Astrocyte of the hippocampus (primary cell): ENCODE results near the gene MIDN.
"Not testable (repeated sequence)": the region's sequence is repeated elsewhere in the genome, so short reads cannot be mapped to it uniquely, and the experiment has no call there.

Experiments
- DNase-seq: peaks from one replicate; pipeline ENCODE4 v3.0.0; 2011; ENCODE audit warnings: low read depth, low spot score

Gene MIDN

DNA sequence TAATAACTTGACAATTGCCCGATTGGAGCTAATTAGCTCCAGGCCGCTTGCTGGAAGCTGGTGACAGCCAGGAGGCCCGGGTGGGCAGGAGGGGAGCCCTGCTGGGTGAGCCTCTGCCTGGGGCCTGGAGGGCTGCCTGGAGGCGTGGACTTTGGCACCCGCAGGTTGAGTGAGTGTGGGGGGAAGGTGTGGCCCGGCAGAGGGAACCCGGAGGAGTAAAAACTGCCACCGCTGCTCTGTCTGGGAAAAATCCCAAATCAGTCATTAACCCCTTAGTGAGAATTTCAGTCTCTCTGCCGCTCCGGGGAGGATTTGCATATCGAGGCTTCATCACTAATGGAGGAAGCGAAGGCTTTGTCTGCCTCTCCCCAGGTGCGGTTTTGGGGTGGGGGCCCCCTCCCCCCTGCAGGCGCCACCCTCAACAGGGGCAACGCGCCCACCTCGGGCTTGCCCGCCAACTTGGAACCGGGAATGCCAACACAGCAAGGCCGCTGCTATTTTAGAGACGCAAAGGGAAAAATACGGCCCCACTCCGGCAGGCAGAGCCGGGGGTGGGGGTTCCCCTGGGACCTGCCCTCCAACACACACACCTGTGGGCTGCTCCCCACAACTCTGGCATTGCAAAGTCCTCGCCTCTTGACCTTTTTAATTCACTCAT lies 43.5 kb downstream of the MIDN start:
- DNase-seq: no peak

DNA sequence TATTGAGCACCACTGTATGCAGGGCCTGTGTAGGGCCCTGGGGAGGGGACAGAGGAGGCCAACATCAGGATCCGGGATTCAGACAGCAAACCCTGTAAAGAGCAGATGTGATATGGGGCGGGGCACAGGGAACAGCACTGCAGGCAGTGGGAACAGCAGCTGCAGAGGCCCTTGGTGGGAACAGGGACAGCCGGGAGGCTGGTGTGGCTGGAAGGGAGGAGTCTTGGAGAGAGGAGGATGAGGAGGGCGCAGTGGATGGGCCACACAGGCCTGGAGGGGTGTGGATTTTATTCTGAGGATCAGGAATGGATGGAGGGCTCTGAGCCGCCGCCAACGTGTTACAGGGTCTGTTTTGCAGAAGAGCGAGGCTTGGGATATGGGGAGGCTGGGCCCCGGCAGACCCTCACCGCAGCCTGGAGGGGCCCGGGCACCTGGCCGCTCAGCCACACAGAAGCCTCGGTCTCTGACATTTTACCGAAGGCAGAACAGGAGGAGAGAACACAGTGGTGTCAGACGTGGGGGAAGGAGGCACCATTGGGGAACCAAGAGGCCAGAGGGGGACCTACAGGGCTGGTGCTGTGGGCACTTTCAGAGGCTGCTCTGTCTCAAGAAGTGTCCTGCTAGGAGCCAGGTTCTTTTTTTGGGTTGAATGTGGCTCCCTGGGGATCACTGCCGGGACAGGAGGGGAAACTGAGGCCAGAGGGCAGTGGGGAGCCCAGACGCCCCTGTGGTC lies 44.2 kb downstream of the MIDN start:
- DNase-seq: no peak

DNA sequence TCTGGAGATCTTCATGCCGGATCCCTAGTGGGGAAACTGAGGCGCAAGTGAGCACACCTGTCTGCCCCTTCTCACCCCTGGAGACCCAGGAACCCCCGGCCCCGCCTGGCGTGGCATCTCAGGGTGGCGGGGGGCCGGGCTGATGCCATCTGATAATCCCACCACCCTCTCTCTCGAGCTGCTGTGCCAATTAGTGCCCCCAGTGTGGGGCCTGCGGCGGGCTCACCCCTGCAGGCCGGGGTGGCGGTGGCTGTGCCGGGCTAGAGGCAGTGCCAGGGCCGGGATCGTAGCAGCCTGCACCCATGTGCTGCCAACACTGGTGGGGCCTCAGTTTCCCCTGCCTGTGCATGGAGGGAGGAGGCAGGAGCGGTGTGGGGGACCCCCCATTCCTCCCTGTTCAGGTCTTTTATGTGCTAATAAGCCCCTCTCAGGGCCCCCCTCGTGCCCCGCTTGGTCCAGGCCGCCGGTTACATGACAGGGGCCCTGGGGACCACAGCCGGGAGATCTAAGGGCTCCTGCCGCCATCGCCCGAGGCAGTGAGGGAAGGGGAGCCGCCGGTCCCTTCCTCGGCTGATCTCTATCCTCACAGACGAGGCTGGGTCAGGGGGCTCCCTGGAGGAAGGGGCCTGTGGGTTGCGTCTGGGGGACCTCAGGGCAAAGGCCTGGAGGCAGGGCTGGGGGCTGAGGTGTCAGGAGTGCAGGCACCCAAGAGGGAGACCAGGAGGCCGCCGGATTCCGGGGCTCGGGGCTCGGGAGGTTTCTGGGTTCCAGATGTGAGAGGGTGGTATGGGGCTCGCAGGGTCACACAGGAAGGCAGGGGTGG lies 45.6 kb downstream of the MIDN start:
- DNase-seq: no peak

DNA sequence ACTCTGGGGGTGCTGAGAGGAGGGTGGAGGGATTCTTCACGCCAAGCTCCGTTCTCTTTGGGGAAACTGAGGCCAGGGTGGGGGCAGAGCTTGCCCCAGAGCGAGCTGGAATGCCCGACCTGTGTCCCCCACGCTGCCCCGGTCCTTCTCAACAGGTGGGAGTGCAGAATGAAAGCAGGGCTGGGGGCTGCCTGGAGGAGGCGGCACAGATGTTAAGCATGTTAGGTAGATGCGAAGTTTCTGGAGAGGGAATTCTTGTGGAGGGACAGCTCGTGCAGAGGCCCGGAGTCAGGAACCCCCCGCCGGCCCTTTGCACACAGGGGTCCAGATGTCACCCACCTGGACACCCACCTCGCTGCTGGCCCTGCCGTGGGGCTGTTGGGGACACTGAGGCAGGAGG lies 46.3 kb downstream of the MIDN start:
- DNase-seq: no peak

DNA sequence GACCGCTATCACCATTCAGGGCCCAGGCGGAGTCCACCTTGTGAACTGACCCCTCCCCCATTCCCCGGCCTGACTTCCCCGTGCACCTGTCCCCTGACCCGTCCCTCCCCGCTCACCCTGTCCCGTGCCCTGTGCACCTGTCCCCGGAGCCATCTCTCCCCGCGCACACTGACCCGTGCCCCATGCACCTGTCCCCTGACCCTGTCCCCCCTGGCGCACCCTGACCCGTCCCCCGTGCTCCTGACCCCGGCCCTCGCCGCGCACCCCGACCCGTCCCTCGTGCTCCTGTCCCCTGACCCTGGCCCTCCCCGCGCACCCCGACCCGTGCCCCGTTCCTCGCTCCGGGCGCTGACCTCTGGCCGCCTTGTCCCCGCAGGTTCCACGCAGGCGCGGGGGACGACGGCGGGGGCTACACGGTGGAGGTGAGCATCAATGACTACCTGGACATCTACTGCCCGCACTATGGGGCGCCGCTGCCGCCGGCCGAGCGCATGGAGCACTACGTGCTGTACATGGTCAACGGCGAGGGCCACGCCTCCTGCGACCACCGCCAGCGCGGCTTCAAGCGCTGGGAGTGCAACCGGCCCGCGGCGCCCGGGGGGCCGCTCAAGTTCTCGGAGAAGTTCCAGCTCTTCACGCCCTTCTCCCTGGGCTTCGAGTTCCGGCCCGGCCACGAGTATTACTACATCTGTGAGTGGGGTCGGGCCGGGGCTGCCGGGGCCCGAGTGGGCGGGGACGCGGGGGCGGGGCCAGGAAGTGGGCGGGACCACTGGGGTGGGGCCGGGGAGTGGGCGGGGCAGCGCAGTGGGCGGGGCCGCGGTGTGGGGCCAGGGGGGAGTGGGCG lies 47.0 kb downstream of the MIDN start:
- no peak for DNase-seq

DNA sequence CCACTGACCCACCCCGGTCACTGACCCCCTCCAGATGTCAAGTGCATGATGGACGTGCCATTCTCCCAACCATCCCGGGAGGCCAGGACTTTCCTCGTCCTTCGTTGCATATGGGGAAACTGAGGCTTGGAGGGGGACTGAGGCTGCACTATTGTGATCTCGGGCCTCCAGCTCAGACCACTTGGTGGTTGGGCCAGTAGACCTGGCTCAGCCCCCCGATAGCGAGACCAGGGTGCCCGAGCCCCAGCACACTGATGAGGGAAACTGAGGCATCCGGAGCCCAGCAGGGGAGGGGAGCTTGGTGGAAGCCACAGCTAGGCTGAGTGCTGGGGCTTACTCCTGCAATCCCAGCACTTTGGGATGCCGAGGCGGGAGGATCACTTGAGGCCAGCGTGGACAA lies 47.7 kb downstream of the MIDN start:
- no peak for DNase-seq

DNA sequence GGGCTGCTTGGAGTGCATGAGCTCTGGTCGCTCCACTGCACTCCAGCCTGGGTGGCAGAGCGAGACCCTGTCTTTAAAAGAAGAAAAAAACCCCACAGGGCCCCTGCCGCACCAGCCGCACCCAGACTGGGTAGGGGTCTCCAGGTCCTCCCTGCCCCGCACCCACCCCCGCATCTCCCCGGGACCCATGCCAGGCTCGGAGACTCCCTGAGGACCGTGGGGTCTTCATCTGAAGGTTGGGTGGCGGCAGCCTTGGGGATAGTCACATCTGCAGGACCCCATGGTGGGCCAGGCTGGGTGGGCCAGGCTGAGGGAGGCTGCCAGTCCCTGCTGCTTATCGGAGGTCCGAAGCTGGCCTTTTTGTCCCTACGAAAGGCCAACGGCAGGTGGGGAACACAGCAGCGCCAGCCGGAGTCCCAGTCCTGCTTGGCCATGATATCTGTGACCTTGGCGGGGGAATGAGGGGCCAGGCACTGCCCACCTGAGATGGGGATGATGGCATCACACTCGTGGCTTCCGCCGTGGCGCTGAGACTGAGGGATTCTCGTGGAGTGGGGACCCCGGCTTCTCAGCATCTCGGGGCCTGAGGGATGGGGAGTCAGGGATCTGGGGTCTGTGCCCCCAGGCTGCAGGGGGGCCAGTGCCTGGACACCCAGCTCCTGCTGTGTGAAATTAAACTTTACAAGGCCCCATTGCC lies 48.3 kb downstream of the MIDN start:
- no peak for DNase-seq

DNA sequence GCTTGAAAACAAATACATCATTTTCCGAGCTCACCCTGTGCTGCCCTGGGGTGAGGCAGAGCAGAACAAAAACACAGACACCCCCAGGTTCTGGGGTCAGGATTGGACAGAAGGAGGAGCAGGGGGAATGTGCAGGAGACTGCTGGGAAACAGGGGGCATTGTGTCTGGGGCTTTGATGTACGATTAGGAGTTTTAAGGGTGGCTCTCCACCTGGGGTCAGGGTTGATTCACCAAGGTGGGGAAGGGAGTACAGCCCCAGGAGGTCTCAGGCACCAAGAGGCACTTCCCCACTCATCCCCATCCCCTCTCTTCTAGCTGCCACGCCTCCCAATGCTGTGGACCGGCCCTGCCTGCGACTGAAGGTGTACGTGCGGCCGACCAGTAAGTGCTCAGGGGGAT lies 49.9 kb downstream of the MIDN start:
- DNase-seq: no peak

DNA sequence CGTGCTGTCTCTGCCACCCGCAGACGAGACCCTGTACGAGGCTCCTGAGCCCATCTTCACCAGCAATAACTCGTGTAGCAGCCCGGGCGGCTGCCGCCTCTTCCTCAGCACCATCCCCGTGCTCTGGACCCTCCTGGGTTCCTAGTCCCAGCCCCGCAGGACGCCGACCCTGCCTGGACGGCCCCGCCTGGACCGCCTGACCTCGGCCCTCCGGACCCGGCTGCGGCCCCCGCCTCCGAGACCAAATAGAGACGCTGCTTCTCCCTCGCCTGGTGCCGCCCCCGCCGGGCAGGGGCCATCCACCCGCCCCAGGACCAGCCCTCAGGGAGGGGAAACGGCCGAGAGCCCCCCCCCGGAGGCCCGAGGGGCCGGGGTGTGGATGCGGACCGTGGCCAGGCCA lies 51.4 kb downstream of the MIDN start:
- no peak for DNase-seq

DNA sequence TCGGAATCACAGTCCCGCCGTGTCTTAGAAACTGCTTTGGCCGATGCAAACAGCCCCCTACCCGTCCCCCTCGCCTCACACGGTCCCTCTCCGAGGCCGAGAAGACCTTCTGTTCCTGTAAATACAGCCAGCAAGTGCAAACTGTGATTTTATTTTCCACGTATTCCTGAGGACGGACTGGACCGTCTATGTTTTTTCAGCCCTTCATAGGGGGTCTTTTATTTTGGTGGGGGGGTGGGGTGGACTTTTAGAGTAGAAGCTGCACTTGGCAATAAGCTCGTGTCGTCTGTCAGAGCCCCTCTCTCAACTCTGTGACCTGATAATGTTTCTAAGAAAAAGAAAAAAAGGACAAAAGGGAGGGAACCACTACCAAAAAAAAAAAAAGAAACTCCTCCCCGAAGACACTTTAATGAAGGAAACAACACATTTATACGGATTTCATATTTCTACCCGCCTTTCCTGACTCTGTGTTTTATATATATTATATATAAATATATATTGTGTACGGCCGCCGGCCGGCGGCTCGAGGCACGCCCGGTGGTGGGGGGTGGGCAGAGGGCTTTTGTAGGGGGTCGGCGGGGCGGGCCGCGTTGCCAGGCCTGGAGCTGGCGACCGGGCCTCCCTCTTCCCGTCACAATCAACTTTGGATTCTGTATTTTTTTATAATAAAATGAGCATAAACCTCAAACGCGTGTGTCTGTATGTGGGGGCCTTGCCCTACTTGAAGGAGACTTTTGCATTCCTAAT lies 52.5 kb downstream of the MIDN start:
- DNase-seq: no peak

DNA sequence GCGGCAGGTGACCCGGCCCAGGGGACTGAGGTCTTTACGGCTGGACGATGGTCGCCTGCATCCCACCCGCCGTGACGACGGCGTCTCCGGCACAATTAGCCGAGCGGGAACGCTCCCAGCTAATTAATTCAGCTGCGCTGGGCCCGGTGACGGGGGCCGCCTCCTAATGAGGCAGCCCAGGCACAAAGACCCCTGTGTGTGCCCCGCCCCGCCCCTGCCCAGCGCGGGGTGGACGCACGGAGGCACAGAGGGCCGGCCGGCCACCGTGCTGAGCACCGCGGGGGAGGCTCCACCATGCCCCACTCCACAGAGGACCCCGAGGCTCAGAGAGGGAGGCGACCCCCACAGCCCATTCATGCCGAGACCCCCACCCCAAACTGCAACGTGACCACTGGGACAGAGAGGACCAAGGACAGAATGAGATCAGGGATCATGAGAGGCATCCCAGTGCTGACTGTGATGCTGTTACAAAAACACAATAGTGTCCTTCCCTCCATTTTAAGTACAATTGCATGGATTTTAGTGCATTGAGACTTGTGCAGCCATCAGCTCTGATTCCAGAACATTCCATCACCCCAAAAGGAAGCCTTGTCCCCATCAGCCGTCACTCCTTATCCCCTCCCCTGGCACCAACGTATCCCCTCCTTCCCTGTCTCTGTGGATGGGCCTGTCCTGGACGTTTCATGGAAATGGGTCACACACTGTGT lies 54.3 kb downstream of the MIDN start:
- DNase-seq: no peak

DNA sequence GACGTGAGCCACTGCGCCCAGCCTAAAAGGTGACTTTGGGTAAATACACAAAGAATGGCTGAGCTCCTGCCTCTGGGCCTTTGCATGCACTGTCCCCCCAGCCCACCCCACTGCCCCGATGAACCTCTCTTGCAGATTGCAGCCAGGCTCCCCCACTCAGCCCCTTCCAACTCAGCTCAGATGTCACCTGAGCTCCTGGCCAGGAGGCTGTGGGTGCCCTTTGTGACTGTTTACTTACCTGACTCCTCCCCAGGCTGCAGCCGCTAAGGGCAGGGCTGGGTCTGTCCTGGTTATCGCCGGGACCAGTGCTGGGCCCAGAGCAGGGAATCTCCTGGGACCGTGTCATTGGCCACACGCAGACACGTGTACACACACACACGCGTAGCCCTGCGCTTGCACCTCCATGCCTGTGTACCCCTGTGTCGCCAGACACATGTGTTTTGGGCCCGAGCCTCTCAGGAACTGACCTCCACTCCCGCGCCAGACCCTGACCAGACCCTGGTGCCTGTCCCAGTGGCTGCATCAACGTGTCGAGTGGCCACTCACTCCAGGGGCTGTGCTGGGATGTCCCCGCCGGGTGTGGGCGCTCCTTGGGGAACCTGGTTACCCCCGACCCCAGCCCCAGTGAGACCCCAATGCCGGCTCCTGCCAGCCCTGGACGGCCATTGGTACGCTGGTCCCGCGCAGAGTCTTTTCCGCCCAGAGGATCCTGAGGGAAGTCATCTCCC lies 56.0 kb downstream of the MIDN start:
- no peak for DNase-seq

DNA sequence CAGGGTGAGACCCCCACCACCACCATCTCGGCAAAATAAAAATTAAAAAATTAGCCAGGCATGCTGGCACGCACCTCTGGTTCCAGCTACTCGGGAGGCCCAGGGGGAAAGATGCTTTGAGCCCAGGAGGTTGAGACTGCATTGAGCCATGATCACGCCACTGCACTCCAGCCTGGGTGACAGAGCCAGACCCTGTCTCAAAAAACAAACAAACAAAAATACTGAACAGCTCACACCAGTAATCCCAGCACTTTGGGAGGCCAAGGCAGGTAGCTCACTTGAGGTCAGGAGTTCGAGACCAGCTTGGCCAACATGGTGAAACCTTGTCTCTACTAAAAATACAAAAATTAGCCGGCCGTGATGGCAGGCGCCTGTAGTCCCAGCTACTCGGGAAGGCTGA lies 57.0 kb downstream of the MIDN start:
- not testable (repeated sequence) for DNase-seq

DNA sequence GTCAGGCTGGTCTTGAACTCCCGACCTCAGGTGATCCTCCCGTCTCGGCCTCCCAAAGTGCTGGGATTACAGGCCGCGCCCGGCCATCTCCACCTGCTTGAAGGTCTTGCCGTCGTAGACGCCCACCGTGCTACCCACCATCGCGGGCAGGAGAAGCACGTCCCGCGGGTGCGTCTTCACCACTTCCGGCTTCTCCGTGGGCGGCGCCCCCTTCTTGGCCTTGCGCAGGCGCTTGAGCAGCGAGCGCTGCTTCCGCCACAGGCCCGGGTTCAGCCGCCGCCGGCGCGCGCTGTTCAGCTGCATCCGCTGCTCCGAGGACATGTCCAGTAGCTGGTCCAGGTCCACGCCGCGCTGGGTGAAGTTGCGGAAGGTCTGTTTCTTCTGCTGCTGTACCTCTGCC lies 58.9 kb downstream of the MIDN start:
- DNase-seq: no peak

DNA sequence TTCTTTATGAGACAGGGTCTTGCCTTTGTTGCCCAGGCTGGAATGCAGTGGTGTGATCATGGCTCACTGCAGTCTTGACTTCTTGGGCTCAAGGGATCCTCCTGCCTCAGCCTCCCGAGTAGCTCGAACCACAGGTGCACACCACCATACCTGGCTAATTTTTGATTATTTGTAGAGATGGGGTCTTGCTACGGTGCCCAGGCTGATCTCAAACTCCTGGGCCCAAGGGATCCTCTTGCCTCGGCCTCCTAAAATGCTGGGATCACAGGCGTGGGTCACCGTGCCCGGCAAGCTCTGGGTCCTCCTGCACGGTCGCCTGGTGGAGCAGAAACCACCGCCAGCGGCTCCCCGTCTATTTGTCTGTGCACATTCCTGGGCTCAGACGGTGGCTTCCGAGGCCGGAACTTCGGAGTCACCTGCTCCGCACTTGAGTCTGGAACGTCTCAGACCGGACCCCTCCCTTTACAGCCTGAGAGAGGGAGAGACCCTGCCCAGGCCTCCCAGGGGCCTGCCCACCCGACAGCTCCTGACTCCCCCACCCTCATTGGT lies 59.4 kb downstream of the MIDN start:
- no peak for DNase-seq

DNA sequence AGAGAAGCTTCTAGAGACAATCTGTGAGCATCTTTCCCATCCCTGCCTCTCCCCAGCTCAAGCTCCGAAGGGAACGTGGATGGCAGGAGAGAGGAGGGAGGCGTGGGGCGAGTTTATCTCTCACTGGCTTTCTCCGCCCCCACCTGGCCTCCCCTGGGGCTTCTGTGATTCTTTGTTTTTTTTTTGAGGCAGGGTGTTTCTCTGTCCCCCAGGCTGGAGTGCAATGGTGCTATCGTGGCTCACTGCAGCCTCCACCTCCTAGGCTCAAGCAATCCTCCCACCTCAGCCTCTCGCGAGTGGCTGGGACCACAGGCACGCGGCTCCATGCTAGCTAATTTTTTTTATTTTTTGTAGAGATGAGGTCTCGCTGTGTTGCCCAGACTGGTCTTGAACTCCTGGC lies 60.3 kb downstream of the MIDN start:
- DNase-seq: no peak
